ENCODE results near the gene SCYL3.

GRCh38 chr1:169901115-169901514 lies 7.4 kb upstream of the SCYL3 start:
- TF ChIP-seq CTCF (IDR thresholded peaks at IDR 0.05) (no peak), POLR2A (IDR thresholded peaks at IDR 0.05) (no peak)

All from lower leg skin (tissue), 3 donors.